Urothelium cell line (cell line): ENCODE measurements around the gene SCFD2.

Source experiments
- DNase-seq: peaks from one replicate; pipeline ENCODE4 v3.0.0; 2011; ENCODE audit warnings: low spot score, mixed read lengths
- FAIRE-seq: peaks from 2 replicates; lab custom pipeline; 2011; peaks lifted over from hg19 to GRCh38; lab: Jason Lieb, UNC

Gene SCFD2

GRCh38 chr4:52907510-52907909 is 458.4 kb downstream of the SCFD2 start:
- no peak for FAIRE-seq
- no peak for DNase-seq

- no peak for FAIRE-seq
- DNase-seq = no peak
Measured at GRCh38 chr4:52904421-52904820, 461.4 kb downstream of the SCFD2 start.

GRCh38 chr4:52903273-52903672 is 462.6 kb downstream of the SCFD2 start:
- FAIRE-seq (no peak), DNase-seq (no peak)

GRCh38 chr4:52894443-52894842 is 471.4 kb downstream of the SCFD2 start:
- no peak for DNase-seq
- no peak for FAIRE-seq

GRCh38 chr4:52892880-52893279 is 473.0 kb downstream of the SCFD2 start:
- DNase-seq (no peak), FAIRE-seq (no peak)

GRCh38 chr4:52891743-52892142 is 474.1 kb downstream of the SCFD2 start:
- FAIRE-seq = no peak

GRCh38 chr4:52890521-52890791 is 475.4 kb downstream of the SCFD2 start:
- DNase-seq = no peak
- no peak for FAIRE-seq

More at GRCh38 chr4:52891743-52892142, 474.1 kb downstream of the SCFD2 start:
- no peak for DNase-seq

- no peak for FAIRE-seq
- no peak for DNase-seq
Measured at GRCh38 chr4:52889778-52890520, 475.9 kb downstream of the SCFD2 start.

- DNase-seq (no peak), FAIRE-seq (no peak)
Measured at GRCh38 chr4:52889354-52889753, 476.5 kb downstream of the SCFD2 start.

- FAIRE-seq (no peak), DNase-seq (no peak)
Measured at GRCh38 chr4:52884994-52885393, 480.9 kb downstream of the SCFD2 start.

GRCh38 chr4:52883707-52884669 is 481.9 kb downstream of the SCFD2 start:
- DNase-seq (no peak), FAIRE-seq (no peak)

- no peak for DNase-seq
- FAIRE-seq = no peak
Measured at GRCh38 chr4:52883183-52883621, 482.7 kb downstream of the SCFD2 start.

GRCh38 chr4:52880994-52881393 is 484.9 kb downstream of the SCFD2 start:
- no peak for FAIRE-seq
- DNase-seq = no peak

- no peak for DNase-seq
Measured at GRCh38 chr4:52879471-52879870, 486.4 kb downstream of the SCFD2 start.

GRCh38 chr4:52877694-52878093 is 488.2 kb downstream of the SCFD2 start:
- DNase-seq (no peak), FAIRE-seq (no peak)

More at GRCh38 chr4:52879471-52879870, 486.4 kb downstream of the SCFD2 start:
- FAIRE-seq = no peak

GRCh38 chr4:52877036-52877435 is 488.8 kb downstream of the SCFD2 start:
- DNase-seq (no peak), FAIRE-seq (no peak)

GRCh38 chr4:52876069-52876468 is 489.8 kb downstream of the SCFD2 start:
- FAIRE-seq (no peak), DNase-seq (no peak)

GRCh38 chr4:52874948-52875347 is 490.9 kb downstream of the SCFD2 start:
- no peak for FAIRE-seq

GRCh38 chr4:52873861-52874343 is 492.0 kb downstream of the SCFD2 start:
- DNase-seq = peak; percentile 68
- FAIRE-seq = peak; percentile 32

More at GRCh38 chr4:52874948-52875347, 490.9 kb downstream of the SCFD2 start:
- DNase-seq = no peak

- FAIRE-seq (peak; percentile 76), DNase-seq (peak; percentile 89)
Measured at GRCh38 chr4:52873191-52873590, 492.7 kb downstream of the SCFD2 start.

- no peak for FAIRE-seq
- DNase-seq = no peak
Measured at GRCh38 chr4:52870225-52870624, 495.6 kb downstream of the SCFD2 start.

GRCh38 chr4:52869656-52870055 is 496.2 kb downstream of the SCFD2 start:
- DNase-seq (no peak), FAIRE-seq (peak; percentile 30)
